Esophagus squamous epithelium (tissue), 5 donors: ENCODE results near the gene SHLD3. TPM values are rescaled to one million over a fixed set of nuclear protein-coding genes. Genes with fewer than 3 reads are reported as not detected.
"Not testable (repeated sequence)": the region's sequence is repeated elsewhere in the genome, so short reads cannot be mapped to it uniquely, and the experiment has no call there.

Experiments
- DNase-seq: peaks from one replicate; lab custom pipeline; 2025; lab: John Stamatoyannopoulos, UW
- H3K27ac ChIP-seq, 4 donors: fragments of 200-600 bp; sonication (generic); one replicate each; pipeline ENCODE4 v1.5.1; 2016 to 2019; ENCODE audit warnings: mild to moderate bottlenecking in 1 of 4
- H3K27me3 ChIP-seq, 4 donors: fragments of 200-600 bp; sonication (generic); 1 replicate in 3 of 4; 2 replicates in 1 of 4; pipeline versions ENCODE4 v1.5.1 to v1.6.0; 2017 to 2021; ENCODE audit warnings: antibody characterized with exemption in 1 of 4
- H3K36me3 ChIP-seq, 3 donors: fragments of 200-600 bp; sonication (generic); one replicate each; pipeline ENCODE4 v1.5.1; 2016 to 2019
- H3K4me1 ChIP-seq, 3 donors: fragments of 200-600 bp; sonication (generic); one replicate each; pipeline ENCODE4 v1.5.1; 2017 to 2019
- H3K4me3 ChIP-seq, 4 donors: fragments of 200-600 bp; sonication (generic); 1 replicate in 3 of 4; 2 replicates in 1 of 4; pipeline ENCODE4 v1.5.1; 2016 to 2019; ENCODE audit warnings: mild to moderate bottlenecking in 2 of 4, moderate library complexity in 1 of 4
- H3K9me3 ChIP-seq, 3 donors: fragments of 200-600 bp; sonication (generic); one replicate each; pipeline ENCODE4 v1.5.1; 2016 to 2019
- POLR2A ChIP-seq, 4 donors: fragments of 450-650 bp; IDR thresholded peaks; one replicate each; pipeline ENCODE4 v1.6.1; 2017; ENCODE audit warnings: antibody characterized with exemption in 4 of 4, mild to moderate bottlenecking in 4 of 4, moderate library complexity in 3 of 4
- WGBS, 2 donors: methylation state at CpG; one replicate each; pipeline ENCODE4 v1.1.5; 2018; 5-methylcytosine and 5-hydroxymethylcytosine counted together
- intact Hi-C: fragments of 100-400 bp; cut with DNase I; formaldehyde crosslinking; loops from one replicate; pipeline ENCODE4 v1.15.0; 2022
- total RNA-seq, 4 donors: library from RNA; depleted of rRNA; stranded (reverse); fragments of >200 nt; gene quantifications; one replicate each; pipeline ENCODE4 v1.1.0, GENCODE V29; 2016
- TF ChIP-seq, protein P1 (sequence below), 6 experiments: fragments of 450-650 bp in 4 of 6; fragments of 200-600 bp in 2 of 6; sonication (generic) in 2 of 6; IDR thresholded peaks; one replicate each; pipeline ENCODE4 v1.5.1; 2016 to 2019; ENCODE audit warnings: antibody characterized with exemption in 6 of 6, mild to moderate bottlenecking in 4 of 6, moderate library complexity in 4 of 6
- donor health status: DM: yes; HTN: yes; CAD: no.

Gene SHLD3
- total RNA-seq, 4 donors from 2014 or later, result 0.27 to 4.5 (median 3.1) TPM

DNA sequence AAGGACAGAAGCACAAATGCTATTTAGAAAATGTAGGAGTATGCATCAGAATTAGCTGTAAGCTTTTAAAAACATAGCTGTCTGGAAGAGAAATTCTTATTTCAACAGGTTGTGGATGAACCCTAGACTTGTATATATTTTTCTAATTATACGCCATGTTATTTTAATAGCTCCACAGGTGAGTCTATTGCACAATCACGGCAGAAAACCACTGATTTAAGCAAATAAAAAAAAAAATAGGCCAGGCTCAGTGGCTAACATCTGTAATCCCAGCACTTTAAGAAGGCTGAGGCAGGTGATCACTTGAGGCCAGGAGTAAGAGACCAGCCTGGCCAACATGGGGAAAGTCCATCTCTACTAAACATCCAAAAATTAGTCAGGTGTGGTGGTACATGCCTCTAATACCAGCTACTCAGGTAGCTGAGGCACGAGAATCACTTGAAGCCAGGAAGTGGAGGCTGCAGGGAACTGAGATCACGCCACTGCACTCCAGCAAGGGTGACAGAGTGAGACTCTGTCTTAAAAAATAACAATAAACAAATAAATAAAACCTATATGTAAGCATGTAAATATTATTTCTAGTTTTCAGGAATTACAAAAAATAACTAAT, 12.4 kb upstream of the SHLD3 start:
- no peak for DNase-seq
- WGBS, 2 donors, result 79 to 85% methylated on average over 4 of the region's 4 CpGs
- Histone ChIP-seq H3K4me1 (no peaks in the 10 kb centered on the region), H3K27ac (no peak overlapping the region), H3K4me3 (no peak overlapping the region), H3K27me3 (no peaks in the 10 kb centered on the region), H3K36me3 (peaks cover 0 to 100% (median 6%) of the 10 kb centered on the region in 3 donors), H3K9me3 (no peaks in the 10 kb centered on the region)
- intact Hi-C loops, result no loop called here
- TF ChIP-seq POLR2A (IDR thresholded peaks at IDR 0.05), result no peak
- TF ChIP-seq, protein P1, sequence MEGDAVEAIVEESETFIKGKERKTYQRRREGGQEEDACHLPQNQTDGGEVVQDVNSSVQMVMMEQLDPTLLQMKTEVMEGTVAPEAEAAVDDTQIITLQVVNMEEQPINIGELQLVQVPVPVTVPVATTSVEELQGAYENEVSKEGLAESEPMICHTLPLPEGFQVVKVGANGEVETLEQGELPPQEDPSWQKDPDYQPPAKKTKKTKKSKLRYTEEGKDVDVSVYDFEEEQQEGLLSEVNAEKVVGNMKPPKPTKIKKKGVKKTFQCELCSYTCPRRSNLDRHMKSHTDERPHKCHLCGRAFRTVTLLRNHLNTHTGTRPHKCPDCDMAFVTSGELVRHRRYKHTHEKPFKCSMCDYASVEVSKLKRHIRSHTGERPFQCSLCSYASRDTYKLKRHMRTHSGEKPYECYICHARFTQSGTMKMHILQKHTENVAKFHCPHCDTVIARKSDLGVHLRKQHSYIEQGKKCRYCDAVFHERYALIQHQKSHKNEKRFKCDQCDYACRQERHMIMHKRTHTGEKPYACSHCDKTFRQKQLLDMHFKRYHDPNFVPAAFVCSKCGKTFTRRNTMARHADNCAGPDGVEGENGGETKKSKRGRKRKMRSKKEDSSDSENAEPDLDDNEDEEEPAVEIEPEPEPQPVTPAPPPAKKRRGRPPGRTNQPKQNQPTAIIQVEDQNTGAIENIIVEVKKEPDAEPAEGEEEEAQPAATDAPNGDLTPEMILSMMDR (IDR thresholded peaks at IDR 0.05), result no peak

DNA sequence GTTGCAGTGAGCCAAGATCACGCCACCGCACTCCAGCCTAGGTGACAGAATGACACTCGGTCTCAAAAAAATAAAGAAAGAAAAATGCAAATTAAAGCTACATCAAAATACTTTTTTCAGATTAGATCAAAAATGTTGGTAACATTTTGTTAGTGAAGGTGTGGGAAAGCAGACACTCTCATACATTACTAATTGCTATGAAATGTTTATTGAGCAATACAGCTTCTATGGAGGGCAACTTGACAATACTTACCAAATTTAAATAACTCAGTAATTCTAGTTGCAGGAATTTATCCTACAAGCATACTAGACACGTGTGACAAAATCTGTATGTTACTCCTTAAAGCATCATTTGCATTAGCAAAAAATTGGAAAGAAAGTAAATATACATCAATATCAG, 4.8 kb upstream of the SHLD3 start:
- DNase-seq, result no peak
- WGBS, 2 donors, result 91 to 92% methylated on average over 4 of the region's 4 CpGs
- peaks cover 11 to 28% (median 13%) of the 10 kb centered on the region in 3 donors for H3K4me1 ChIP-seq

GRCh38 chr5:65621961-65622360, 2.9 kb upstream of the SHLD3 start:
- H3K9me3 ChIP-seq, DNase-seq, H3K27ac ChIP-seq, intact Hi-C loops, H3K27me3 ChIP-seq, H3K4me3 ChIP-seq: not testable (repeated sequence)
- Histone ChIP-seq H3K4me1 (peaks cover 19 to 45% (median 25%) of the 10 kb centered on the region in 3 donors), H3K36me3 (peaks cover 0 to 17% (median 0%) of the 10 kb centered on the region in 3 donors)
- 86 to 87% methylated on average over 4 of the region's 4 CpGs for WGBS, 2 donors

More for the DNA sequence above, 4.8 kb upstream of the SHLD3 start:
- intact Hi-C loops, result no loop called here
- H3K9me3 ChIP-seq, result no peaks in the 10 kb centered on the region
- H3K27me3 ChIP-seq, result no peaks in the 10 kb centered on the region
- no peak overlapping the region for H3K27ac ChIP-seq
- peaks cover 0 to 36% (median 0%) of the 10 kb centered on the region in 3 donors for H3K36me3 ChIP-seq
- TF ChIP-seq, protein P1 (IDR thresholded peaks at IDR 0.05), result no peak
- no peak for TF ChIP-seq POLR2A (IDR thresholded peaks at IDR 0.05)
- no peak overlapping the region for H3K4me3 ChIP-seq

DNA sequence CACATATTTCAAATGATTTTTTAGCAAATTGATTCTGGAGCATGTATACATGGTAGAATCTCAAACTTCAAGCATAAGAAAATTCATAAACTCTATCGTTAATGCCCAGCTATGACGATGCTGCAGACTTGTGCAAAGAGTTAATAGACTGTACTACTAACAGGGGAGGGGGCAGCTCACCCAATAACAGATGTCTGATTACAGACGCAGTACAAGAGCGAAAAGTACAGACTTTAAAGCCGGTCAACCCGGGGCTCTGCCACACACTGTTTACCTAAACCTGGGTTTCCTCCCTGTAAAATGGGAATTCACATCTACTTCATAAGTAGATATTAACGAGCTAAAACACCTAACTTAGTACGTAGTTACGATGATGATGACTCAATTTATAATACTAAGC, 1.3 kb upstream of the SHLD3 start:
- WGBS, 2 donors, result 1 to 10% methylated on average over 9 of the region's 9 CpGs
- Histone ChIP-seq H3K9me3 (no peaks in the 10 kb centered on the region), H3K4me1 (peaks cover 19 to 45% (median 25%) of the 10 kb centered on the region in 3 donors), H3K27ac (peak overlapping the region; percentile 82 to 92 (median 86)), H3K4me3 (peak overlapping the region; percentile 74 to 92 (median 83)), H3K27me3 (no peaks in the 10 kb centered on the region), H3K36me3 (peaks cover 0 to 11% (median 0%) of the 10 kb centered on the region in 3 donors)
- DNase-seq, result no peak
- intact Hi-C loops, result no loop called here
- TF ChIP-seq, protein P1 (IDR thresholded peaks at IDR 0.05), result no peak
- no peak for TF ChIP-seq POLR2A (IDR thresholded peaks at IDR 0.05)

DNA sequence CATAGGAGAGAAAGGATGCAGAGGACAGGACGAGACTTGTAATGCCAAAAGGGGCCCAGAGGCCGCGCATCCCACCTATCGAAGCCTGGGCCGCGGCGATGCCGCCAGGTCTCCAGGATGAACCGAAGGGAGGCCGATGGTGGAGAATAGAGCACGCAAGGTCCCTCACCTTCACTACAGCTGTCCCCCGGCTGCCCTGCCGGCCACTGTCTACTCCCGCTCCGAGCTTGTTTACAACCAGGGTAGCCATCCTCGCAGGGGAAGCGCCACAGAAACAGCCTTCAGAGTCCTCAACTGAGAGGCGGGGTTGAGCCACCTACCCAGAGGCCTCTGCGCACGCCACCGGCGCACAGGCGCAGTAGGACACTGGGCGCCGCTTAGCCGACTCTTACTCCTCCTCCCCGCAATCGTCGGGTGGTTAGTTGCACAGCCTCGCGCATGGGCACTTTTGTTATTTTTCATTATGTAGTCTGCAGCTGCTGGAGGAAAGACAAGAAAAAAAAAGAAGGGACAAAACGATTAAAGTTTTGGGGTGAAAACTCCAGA, 729 bp upstream of the SHLD3 start, which contains the start of gene TRIM23:
TRIM23 (minus strand) TSS at position 309 of the 546 bp plus-strand sequence; CDS start at position 250, 59 bp downstream.
- H3K27ac ChIP-seq, result peak within 1 kb of the TSS; percentile 82 to 92 (median 86)
- peak; percentile 74 for DNase-seq
- peaks cover 0 to 16% (median 0%) of the 10 kb centered on the region in 3 donors for H3K36me3 ChIP-seq
- WGBS, 2 donors, result 0 to 1% methylated on average over 17 to 19 of the region's 32 CpGs
- H3K27me3 ChIP-seq, result no peaks in the 10 kb centered on the region
- peak in 2 of 4 donors; percentile 44 to 48 for TF ChIP-seq POLR2A (IDR thresholded peaks at IDR 0.05)
- TF ChIP-seq, protein P1 (IDR thresholded peaks at IDR 0.05), result peak in 1 of 6 experiments; percentile 11
- peaks cover 19 to 45% (median 25%) of the 10 kb centered on the region in 3 donors for H3K4me1 ChIP-seq
- no peaks in the 10 kb centered on the region for H3K9me3 ChIP-seq
- intact Hi-C loops, result no loop called here
- H3K4me3 ChIP-seq, result peak within 1 kb of the TSS; percentile 74 to 92 (median 83)
